Lower leg skin (tissue), 3 donors: ENCODE measurements around the gene HAND1.

Experiments used
- CTCF ChIP-seq, 3 donors: fragments of 450-650 bp; IDR thresholded peaks; one replicate each; pipeline ENCODE4 v1.5.1; 2016; ENCODE audit warnings: antibody characterized with exemption in 3 of 3, mild to moderate bottlenecking in 3 of 3, moderate library complexity in 2 of 3
- POLR2A ChIP-seq, 2 donors: fragments of 450-650 bp; IDR thresholded peaks; one replicate each; pipeline ENCODE4 v1.6.1; 2016 to 2017; ENCODE audit warnings: antibody characterized with exemption in 2 of 2, mild to moderate bottlenecking in 1 of 2, moderate library complexity in 1 of 2

- no peak for TF ChIP-seq CTCF (IDR thresholded peaks at IDR 0.05)
- TF ChIP-seq POLR2A (IDR thresholded peaks at IDR 0.05), result no peak
Measured at GRCh38 chr5:154445422-154446194, 32.4 kb downstream of the HAND1 start, which contains the start of gene SAP30L.
